HG02870 (cell line): ENCODE data around the gene RBFOX2.
"Not testable (repeated sequence)": the region's sequence is repeated elsewhere in the genome, so short reads cannot be mapped to it uniquely, and the experiment has no call there.

Source experiments
- ATAC-seq: cut with Tn5 transposase; IDR thresholded peaks from one replicate; pipeline ENCODE4 v1.9.1; 2021; ENCODE audit warnings: mild to moderate bottlenecking, moderate library complexity; ENCODE audit not compliant: unreplicated experiment

Gene RBFOX2

DNA sequence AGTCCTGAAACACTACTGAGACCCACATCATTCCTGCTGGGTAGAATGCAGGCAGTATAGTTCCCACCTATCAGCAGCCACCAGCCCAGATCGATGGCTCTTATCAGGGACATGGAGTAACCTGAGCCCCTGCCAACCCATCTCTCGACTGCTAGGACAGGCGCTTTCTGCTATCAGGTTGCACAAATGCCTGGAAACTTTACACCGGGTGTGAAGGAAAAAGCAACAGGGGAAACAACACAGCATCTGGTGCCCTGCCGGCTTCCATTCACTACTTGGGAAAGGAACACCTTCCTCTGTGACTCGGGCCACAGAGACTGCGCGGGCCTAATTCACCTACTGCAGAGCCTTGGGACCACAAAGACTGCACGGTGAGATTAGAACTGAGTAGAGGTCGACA, 18.5 kb downstream of the RBFOX2 start:
- no peak for ATAC-seq

GRCh38 chr22:36009085-36009484, 19.5 kb downstream of the RBFOX2 start:
- ATAC-seq: no peak

DNA sequence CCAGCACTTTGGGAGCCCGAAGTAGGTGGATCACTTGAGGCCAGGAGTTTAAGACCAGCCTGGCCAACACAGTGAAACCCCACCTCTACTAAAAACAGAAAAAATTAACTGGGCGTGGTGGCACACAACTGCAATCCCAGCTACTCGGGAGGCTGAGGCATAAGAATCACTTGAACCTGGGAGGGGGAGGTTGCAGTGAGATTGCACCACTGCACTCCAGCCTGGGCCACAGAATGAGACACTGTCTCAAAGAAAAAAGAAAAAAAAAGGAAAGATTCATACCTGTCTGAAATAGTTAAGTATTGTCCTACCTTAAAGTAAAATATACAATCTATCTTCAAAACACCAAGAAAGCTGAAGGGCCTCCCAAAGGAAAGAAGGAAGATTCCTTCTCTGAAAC, 20.1 kb downstream of the RBFOX2 start:
- ATAC-seq: no peak

- no peak for ATAC-seq
These were observed 20.5 kb downstream of the RBFOX2 start for GRCh38 chr22:36008131-36008530.

- no peak for ATAC-seq
These were observed 24.5 kb downstream of the RBFOX2 start for GRCh38 chr22:36003972-36004674.

GRCh38 chr22:36002718-36003260, 25.8 kb downstream of the RBFOX2 start:
- no peak for ATAC-seq

DNA sequence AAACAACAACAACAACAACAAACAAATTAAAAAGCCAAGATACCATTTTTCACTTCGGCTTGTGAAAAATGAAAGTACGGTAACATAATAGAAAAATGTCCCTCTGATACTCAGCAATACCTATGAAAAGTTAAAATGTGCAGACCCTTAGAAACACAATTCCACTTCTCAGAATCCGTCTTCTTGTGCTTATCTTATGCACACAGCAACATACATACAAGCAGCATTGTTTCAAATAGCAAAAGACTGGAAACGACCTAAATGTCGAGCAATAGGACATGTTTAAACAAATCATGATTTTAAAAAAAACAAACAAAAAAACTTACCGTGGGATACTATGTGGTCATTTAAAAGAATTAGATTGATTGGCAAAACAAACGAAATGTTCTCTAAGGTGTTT, 26.5 kb downstream of the RBFOX2 start:
- ATAC-seq: no peak

DNA sequence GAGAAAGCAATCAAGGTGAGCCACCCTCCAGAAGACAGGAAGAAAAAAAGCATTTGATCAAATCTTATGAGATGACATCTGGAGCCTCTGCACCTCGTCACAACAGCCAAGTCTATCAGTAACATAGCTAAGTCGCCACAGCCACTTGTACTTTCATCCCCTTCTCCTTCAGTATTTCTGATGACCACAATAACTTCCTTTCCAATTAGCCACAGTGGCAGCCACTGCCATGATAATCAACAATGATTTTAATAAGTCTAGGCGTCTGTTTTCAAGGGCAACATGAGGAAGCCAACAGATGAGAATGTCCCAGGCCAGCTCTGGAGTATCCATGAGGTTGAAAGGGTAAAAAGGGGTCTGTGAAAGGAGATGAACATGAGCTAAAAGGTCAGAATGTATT, 29.9 kb downstream of the RBFOX2 start:
- no peak for ATAC-seq

GRCh38 chr22:35997438-35997837, 31.2 kb downstream of the RBFOX2 start:
- ATAC-seq: no peak

DNA sequence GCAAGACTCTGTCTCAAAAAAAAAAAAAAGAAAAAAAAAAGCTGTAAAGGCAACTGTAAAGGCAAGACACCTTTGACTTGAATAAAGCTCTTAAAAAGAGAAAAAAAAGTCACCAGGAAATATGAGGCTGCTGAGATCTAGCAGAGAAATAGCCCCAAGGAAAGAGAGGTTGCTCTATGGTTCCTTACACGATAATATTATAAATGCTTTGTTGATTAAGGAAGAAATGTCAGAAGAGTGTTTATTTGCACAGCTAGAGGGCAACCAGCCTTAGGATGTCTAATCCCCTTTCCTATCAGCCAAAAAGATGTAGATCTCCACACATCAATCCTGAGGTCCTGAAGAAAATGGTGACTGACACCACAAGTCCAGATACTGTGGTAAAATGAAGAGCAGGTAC, 32.0 kb downstream of the RBFOX2 start:
- no peak for ATAC-seq

- no peak for ATAC-seq
These were observed 32.9 kb downstream of the RBFOX2 start for GRCh38 chr22:35995772-35996171.

DNA sequence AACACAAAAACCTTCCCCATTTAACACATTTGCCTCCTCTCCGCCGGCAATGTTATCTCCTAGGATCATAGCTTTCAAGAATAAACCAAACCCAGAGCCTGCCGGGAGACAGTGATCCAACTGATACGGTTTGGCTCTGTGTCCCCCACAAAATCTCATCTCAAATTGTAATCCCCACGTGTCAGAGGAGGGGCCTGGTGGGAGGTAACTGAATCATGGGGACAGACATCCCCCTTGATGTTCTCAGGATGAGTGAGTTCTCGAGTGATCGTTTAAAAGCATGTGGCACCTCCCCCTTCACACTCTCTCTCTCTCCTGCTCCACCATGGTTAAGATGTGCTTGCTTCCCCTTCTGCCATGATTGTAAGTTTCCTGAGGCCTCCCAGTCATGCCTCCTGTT, 33.3 kb downstream of the RBFOX2 start:
- ATAC-seq: no peak

DNA sequence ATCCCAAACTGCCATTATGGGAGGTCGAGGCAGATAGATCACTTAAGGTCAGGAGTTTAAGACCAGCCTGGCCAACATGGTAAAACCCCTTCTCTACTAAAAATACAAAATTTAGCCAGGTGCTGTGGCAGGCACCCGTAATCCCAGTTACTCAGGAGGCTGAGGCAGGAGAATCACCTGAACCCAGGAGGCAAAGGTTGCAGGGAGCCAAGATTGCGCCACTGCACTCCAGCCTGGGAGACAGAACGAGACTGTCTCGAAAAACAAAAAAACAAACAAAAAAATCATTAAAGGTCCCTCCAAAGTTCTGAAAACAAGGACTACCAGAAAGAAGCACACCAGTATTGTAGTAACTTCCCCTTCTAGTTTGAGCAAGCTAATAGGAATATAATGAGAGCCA, 34.9 kb downstream of the RBFOX2 start:
- ATAC-seq: not testable (repeated sequence)

- no peak for ATAC-seq
These were observed 35.4 kb downstream of the RBFOX2 start for GRCh38 chr22:35993048-35993714.

GRCh38 chr22:35991168-35991567, 37.5 kb downstream of the RBFOX2 start:
- ATAC-seq: no peak

DNA sequence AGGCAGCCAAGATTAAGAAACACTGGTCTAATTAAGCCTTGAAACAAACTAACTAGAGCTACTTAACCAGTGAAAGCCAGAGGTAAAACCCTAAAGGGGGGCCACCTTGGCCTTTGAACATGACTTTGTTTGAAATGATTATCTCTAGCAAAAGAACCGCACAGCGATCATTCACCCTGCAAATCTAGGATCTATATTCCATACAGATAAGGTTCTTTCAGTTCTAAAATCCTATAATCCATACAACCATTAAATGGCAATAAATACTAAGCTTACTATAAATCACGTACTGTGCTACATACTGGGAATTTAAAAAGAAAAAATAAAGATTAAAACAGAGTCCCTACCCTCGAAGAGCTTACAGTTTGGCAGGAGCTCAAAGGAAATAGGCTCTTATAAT, 40.6 kb downstream of the RBFOX2 start:
- no peak for ATAC-seq

DNA sequence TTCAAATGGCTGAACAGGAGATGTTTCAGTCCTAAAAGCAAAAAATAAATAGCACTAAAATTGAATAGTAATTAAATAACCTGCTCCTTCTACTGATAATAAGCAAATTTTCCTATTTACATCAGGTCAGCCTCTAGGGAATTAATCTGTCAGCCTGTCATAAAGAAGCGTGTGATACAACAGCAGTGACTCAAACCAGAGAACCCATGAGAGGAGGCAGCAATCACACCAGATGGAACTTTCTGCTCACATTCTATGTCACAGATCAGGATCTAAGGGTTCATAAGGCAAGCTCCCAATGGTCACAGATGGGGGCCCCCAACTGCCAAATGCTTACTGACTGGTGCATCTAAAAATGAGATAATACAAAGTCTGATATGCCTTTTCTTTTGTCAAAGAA, 41.1 kb downstream of the RBFOX2 start:
- ATAC-seq: no peak

DNA sequence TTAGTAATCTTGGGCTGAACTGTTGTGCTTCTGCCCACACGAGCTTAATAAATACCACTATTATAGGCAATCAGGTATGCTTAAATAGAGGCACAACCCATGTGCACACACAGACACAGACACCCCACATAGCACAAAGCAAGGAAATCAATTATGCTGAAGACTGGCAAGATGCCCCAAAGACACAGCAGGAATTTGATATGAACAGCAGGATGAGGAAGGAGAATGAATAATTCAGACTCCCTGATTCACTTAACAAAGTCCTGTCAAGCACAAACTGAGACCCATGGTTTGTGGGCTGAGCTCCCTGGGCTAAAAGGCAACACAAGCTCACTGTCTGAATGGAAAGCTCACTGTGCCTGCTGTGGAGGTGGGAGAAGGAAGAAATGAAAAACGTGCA, 42.5 kb downstream of the RBFOX2 start:
- ATAC-seq: no peak

DNA sequence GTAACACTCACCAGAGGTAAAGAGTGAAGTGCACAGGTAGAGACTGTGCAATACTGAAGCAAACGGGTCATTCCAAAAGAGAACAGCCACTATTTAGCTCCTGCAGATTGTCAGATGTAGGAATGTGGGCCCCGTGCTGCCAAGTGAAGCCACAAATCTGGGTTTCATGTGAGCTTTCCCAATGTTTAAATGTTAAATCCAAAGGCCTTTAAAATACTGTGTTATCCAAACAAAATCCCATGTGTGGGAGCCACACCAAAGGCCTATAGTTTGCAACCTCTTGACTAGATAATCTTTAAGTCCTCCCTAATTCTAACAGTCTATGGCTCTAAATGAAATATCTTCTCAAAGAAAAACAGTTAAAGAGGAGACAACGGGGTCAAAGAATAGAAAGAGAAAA, 43.3 kb downstream of the RBFOX2 start:
- no peak for ATAC-seq

DNA sequence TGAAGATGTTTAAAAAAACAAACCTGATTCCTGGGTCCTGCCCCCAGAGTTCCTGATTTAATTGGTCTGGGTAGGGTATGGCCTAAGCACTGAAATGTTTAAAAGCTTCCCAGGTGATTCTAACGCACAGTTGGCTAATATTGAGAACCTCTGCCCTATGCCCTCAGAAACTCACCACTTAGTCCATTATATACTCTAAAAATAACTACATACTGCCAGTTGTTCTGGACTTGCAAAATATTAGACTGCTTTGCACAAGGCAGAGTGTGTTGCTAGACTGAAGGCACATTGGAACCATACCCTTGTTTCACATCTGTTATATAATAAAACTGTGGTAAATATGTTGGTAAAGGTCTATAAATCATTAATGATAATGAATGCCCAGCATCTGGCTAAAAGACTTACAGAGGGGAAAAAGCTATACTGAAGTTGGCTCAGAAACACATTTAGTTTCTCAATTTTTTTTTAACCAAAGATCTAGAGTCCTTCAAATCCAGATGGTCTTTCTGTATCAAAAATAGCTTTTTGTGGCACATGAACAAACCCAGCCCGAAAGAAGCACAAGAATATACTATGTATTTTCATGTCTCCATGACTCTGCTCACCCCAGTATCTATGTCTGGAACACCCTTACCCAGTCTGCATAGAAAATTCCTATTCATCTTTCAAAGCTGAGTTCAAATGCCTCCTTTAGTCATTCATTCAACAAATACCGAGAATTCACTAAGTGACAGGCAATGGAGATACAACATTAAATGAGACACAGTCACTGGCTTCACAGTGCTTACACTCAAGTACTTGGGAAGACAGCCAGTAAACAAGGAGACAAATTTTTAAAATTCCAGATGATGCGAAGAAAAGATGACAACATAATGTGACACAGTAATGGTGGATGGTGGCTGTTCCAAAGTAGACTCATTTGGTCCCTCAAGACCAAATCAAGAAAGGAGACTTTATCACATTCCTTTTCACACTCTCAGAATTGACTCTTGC, 44.1 kb downstream of the RBFOX2 start:
- ATAC-seq: no peak

GRCh38 chr22:35981900-35982299, 46.7 kb downstream of the RBFOX2 start:
- no peak for ATAC-seq
